RWPE1 (cell line): ENCODE measurements around the gene CDYL2.

ENCODE experiments used
- CTCF ChIA-PET: fragments of 350-600 bp; sonication (Branson Sonifier 250); formaldehyde crosslinking; extraction: SDS; loops from one replicate; lab custom pipeline; 2021; lab: Yijun Ruan, JAX
- POLR2A ChIA-PET: fragments of 400-600 bp; formaldehyde crosslinking; extraction: SDS; loops from one replicate; lab custom pipeline; 2020; ENCODE audit warnings: antibody characterized with exemption; ENCODE audit not compliant: low non-redundant PET; lab: Yijun Ruan, JAX
- DNase-seq: peaks from one replicate; pipeline ENCODE4 v3.0.0; 2012; ENCODE audit warnings: low spot score
- H3K27ac ChIP-seq: fragments of 450-650 bp; 2 replicates; pipeline ENCODE4 v1.5.1; 2017
- TF ChIP-seq, protein P1 (sequence below): fragments of 450-650 bp; conservative IDR thresholded peaks from 2 replicates; pipeline ENCODE4 v1.5.1; 2017; ENCODE audit warnings: low read depth, mild to moderate bottlenecking

Gene CDYL2

DNA sequence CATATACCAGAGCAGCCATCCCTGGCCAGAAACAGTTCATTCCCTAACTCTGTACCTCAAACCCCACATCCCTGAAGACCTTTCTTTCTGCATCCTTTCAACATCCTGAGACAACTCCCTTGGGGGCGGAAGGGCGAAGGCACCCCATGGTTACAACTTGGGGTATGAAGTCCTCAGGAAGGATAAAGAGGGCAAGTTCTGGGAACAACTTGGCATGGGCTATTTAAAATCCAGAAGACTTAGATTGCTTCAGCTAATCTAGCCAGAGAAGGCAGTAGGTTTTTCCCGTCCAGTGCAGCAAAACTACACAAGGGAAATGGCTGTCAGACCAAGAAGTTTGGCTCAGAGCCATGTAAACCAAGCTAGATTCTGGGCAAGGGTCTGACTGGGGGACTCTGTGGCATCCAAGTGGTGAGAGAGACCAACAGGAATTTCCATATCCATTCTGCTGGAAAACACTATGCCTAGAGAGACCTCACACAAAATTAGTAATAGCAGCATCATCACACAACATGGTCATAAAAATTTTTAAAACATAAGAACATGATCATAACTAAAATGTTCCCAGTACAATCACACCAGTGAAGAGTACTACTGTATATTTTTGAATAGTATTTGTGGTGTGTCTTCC lies 113.2 kb downstream of the CDYL2 start:
- ChIA-PET CTCF (no interaction called here), POLR2A (no interaction called here)
- TF ChIP-seq, protein P1, sequence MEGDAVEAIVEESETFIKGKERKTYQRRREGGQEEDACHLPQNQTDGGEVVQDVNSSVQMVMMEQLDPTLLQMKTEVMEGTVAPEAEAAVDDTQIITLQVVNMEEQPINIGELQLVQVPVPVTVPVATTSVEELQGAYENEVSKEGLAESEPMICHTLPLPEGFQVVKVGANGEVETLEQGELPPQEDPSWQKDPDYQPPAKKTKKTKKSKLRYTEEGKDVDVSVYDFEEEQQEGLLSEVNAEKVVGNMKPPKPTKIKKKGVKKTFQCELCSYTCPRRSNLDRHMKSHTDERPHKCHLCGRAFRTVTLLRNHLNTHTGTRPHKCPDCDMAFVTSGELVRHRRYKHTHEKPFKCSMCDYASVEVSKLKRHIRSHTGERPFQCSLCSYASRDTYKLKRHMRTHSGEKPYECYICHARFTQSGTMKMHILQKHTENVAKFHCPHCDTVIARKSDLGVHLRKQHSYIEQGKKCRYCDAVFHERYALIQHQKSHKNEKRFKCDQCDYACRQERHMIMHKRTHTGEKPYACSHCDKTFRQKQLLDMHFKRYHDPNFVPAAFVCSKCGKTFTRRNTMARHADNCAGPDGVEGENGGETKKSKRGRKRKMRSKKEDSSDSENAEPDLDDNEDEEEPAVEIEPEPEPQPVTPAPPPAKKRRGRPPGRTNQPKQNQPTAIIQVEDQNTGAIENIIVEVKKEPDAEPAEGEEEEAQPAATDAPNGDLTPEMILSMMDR = no peak
- no peak for DNase-seq
- H3K27ac ChIP-seq = no peak overlapping the region

DNA sequence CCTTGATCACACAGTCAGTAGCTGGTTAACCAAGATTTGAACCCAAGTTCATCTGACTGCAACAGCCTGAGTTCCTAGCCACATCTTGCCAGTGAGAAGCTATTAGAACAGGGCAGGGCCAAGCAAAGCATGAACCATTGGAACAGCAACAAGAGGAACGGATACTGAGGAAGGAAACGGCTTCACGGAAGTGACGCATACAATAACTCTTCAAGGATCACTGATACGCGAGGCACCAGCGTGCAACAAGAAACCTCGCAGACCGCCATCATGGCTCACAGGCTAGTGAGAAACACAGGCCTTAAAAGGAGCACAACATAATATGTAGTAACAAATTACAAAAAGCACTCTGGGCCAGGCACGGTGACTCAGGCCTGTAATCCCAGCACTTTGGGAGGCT lies 114.9 kb downstream of the CDYL2 start:
- POLR2A ChIA-PET = no interaction called here
- CTCF ChIA-PET = no interaction called here

DNA sequence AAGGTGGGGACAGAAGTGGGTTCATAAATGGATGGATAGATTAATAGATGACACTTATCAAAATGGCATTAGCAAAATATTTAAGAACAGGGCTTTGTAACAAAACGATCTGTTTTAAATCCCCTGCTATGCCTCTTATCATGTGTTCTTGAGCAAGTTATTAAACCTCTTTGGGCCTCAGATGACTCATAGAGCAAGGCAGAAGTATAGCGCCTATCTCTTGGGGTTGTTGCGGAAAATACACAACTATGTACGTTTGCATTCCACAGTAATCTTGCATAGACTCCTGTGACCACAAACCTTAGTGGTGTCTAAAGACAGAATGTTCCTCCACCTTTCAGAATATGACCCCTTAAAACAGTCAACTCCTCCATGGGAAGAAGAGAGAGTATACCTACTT lies 116.8 kb downstream of the CDYL2 start:
- no peak overlapping the region for H3K27ac ChIP-seq
- ChIA-PET CTCF (no interaction called here), POLR2A (no interaction called here)
- TF ChIP-seq, protein P1 = no peak
- DNase-seq = no peak

More for the DNA sequence above, 114.9 kb downstream of the CDYL2 start:
- TF ChIP-seq, protein P1 = no peak
- H3K27ac ChIP-seq = no peak overlapping the region
- DNase-seq = no peak

DNA sequence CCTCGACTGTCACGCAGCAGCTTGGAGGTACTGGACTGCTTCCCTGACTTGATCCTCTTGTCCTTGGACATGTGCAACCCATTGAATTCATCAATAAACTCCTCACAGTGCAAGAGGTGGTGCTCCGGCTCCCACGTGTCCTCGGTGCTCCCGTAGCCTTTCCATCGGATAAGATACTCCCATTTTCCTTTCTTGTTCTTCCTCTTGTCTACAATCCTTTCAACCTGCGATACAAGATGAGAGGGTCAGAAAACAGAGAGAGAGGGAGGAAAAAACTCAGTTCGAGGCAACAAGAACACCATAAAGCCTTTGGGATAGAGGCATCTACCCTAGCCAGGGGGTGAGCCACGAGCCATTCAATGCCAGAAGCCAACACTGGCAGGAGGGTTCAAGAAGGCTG lies 119.5 kb downstream of the CDYL2 start:
- no peak for DNase-seq
- TF ChIP-seq, protein P1 = no peak
- POLR2A ChIA-PET = no interaction called here
- no peak overlapping the region for H3K27ac ChIP-seq
- CTCF ChIA-PET = no interaction called here

DNA sequence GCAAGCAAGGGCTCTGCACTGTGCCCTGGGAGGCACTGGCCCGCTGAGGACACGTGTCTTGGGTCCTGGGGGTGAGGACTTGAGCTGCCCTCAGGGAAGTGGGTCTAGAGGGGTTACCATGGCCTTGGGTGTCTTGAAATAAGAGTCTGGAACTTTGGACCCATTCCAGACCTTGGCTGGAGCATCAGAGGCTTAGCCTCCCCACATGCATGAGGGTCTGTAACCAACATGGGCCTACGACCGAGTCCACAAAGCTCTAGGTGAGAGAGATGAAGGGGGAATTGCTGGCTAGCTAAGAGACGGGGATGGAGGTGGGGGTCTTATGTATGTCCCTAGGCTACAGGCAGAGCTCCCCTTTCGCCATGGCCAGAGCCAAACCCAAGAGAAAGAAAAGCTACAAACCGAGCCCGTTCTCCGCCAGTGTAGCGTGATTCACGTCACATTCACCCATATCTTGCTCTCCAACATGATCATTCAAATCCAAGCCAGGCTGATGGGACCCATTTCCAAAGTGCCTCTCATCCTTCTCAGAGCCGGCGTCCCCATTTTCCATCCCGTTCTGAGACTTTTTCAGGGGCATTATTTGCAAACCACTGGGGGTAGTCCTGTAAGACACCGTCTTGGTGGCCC lies 120.1 kb downstream of the CDYL2 start:
- no peak for DNase-seq
- POLR2A ChIA-PET = no interaction called here
- TF ChIP-seq, protein P1 = no peak
- H3K27ac ChIP-seq = no peak overlapping the region
- CTCF ChIA-PET = no interaction called here

DNA sequence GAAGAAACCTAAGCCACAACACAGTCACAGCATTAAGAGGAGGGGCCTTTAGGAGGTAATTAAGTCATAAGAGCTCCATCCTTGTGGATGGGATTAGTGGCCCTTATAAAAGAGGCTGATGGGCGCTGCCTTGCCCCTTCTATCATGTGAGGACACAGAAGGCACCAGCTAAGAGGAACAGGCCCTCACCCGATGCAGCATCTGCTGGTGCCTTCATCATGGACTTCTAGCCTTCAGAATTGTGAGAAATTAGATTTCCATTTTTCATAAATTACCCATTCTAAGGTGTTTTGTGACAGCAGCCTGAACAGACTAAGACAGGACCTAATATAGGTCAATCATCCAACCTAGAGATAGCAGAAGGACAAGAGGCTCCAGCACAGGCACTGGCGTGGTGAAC lies 120.8 kb downstream of the CDYL2 start:
- H3K27ac ChIP-seq = no peak overlapping the region
- TF ChIP-seq, protein P1 = no peak
- CTCF ChIA-PET = no interaction called here
- DNase-seq = no peak
- POLR2A ChIA-PET = no interaction called here
